22Rv1 (cell line): ENCODE results near the gene ZNF382.

ENCODE experiments used
- ZFX ChIP-seq: fragments of 450-650 bp; IDR thresholded peaks from 2 replicates; pipeline ENCODE4 v1.6.1; 2017; ENCODE audit warnings: antibody characterized with exemption, borderline replicate concordance
- TF ChIP-seq, protein P1 (sequence below): fragments of 450-650 bp; IDR thresholded peaks from 2 replicates; pipeline ENCODE4 v1.5.1; 2017; ENCODE audit warnings: mild to moderate bottlenecking

DNA sequence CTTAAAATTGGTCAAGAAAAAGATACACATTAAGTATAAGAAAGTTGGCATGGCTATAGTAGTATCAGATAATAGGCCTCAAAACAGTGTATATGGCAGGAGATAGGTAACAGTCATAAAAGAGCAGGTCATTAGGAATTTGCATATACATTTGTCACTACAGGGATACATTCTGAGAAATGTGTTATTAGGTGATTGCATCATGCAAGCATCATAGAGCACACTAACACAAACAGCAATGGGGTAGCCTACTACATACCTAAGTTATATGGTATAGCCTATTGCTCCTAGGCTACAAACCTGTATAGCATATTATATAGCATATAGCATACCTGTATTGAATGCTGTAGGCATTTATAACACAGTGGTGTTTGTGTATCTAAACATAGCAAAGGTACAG, 25.9 kb upstream of the ZNF382 start:
- TF ChIP-seq, protein P1, sequence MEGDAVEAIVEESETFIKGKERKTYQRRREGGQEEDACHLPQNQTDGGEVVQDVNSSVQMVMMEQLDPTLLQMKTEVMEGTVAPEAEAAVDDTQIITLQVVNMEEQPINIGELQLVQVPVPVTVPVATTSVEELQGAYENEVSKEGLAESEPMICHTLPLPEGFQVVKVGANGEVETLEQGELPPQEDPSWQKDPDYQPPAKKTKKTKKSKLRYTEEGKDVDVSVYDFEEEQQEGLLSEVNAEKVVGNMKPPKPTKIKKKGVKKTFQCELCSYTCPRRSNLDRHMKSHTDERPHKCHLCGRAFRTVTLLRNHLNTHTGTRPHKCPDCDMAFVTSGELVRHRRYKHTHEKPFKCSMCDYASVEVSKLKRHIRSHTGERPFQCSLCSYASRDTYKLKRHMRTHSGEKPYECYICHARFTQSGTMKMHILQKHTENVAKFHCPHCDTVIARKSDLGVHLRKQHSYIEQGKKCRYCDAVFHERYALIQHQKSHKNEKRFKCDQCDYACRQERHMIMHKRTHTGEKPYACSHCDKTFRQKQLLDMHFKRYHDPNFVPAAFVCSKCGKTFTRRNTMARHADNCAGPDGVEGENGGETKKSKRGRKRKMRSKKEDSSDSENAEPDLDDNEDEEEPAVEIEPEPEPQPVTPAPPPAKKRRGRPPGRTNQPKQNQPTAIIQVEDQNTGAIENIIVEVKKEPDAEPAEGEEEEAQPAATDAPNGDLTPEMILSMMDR = no peak
- no peak for TF ChIP-seq ZFX
